Measurements from ENCODE around the gene SCFD2.
"Not testable (repeated sequence)": the region's sequence is repeated elsewhere in the genome, so short reads cannot be mapped to it uniquely, and the experiment has no call there.

Gene SCFD2

DNA sequence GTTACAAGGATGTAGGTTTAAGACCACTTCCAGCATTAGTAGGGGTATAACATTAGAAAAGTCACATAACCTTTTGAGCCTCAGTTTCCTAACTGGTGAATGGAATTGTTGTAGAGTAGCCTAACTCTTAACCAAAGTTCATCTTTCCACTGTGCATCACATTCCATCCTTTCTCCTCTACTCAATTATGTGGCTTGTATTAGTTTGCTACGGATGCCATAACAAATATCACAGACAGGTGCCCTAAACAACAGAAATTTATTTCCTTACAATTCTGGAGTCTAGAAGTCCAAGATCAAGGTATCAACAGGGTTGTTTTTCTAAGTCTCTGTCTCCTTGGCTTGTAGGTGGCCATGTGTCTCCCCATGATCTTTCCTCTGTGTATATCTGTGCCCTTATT, 271.8 kb downstream of the SCFD2 start:
- no peak for DNase-seq

DNA sequence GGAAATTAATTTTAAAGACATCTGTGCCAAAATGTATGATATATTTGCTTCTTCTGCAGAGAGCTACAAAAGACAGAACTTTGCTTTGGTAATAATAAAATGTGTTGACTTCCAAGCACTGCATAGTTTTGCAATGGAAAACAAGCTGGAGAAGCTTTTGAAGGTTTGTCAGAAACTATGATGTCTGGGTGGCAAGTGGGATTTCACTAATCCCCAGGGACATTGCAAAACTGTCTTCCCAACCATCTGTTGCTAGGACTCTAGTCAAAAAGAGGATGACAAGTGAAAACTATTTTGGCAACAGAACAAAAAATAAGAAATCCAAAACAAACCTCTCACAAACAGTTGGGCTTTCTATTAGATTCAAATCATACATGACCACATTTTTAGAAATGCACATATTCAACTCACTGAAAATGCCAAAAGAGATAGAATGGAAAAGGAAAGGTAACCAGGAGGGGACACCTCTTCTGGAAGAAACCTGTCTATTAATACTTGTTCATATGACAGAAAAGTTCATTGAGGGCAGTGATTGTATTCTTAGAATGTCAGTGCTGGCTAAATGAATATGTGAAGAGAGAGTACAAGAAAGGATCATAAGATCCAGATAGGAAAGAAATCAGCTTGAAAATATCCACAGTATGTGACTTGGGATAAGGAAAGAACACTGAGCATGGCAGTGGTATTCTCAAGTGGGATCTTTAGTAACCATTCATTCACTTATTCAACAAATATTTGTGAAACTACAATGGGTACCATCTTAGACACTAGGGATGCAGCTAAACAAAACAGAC, 275.7 kb downstream of the SCFD2 start:
- DNase-seq = no peak

DNA sequence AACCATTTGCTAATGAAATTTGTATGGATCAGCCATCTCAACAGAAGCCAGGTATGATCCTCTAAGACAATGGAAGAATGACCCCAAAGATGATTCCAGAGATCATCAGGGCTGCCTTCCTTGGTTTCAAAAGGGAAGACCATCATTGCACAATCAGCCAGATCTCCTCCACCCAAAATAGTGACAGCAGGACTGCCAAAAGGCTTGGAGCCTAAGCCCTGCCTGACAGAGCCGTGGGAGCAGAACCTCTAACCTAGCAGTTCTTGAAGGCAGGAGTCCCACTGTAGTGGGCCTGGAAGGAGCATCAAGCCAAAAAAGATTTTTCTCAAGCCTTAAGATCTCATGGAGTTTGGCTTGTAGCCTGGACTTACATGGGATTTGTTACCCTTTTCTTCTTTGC, 277.7 kb downstream of the SCFD2 start:
- no peak for DNase-seq

DNA sequence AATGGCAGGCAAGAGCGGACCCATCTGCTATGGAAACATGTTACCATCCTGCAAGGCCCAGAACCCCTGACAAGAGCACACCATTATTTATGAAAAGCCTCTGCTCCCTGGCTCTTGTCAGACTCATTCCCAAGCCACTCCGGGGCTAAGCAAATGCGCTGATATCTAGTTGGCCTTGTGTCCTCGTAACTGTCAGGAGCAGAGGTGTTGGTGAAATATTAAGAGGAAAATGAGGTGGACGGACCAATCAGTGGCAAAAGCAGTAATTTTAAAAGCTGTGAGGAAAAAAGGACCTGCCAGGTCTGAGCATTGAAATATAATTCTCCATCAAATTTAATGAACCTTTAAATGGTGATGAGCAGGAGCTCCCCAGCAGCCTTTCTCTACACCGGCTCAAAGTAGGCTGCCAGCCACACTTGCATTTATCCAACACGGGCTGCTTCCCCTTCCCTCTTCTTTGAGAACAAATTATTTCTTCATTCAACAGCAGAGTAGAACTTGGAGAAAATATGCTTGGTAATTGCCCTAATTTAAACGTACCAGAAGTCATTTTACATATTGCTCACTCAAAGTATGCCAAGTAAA, 289.4 kb downstream of the SCFD2 start:
- no peak for DNase-seq

DNA sequence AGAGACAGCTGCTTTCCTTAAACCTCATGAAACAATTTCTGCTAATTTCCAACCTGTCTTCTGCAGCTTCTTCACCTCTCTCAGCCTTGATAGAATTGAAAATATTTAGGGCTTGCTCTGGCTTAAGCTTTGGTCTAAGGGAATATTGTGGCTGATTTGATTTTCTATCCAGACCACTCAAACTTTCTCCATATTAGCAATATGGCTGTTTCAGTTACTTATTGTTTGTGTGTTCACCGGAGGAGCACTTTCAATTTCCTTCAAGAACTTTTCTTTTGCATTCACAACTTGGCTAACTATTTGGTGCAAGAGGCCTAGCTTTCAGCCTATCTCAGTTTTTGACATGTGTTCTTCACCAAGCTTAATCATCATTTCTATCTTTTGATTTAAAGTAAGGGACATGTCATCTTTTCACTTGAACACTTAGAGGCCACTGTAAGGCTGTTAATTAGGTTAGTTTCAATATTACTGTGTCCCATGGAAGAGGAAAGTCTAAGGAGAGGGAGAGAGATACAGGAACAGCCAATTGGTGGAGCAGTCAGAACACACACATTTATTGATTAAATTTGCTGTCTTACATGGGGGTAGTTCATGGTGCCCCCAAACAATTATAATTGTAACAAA, 290.6 kb downstream of the SCFD2 start:
- DNase-seq = no peak

DNA sequence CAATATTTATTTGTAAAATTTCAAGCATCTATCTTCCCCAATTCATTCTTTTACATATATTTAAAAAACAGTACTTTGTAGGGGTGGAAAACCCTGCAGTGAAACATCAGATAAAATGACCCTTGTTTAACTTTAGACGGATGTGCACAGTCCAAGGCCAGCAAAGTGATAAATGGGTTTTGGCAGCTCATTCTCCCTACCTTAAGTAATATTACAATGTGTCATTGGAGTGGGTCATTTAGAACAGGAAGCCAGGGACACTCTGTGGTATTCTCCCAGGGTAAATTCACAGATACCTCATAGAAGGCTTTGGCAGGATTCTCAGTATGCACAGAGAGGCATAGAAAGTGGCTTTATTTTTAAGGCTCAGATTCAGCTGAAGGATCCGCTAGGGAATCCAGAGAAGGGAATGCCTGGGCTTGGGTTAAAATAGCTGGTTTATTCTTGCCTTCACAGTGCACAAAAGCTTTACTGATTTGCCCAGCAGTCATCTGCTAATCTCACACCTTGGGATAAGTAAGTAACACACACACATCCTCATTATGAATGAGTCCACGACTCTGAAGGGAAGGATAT, 297.0 kb downstream of the SCFD2 start:
- DNase-seq = no peak

DNA sequence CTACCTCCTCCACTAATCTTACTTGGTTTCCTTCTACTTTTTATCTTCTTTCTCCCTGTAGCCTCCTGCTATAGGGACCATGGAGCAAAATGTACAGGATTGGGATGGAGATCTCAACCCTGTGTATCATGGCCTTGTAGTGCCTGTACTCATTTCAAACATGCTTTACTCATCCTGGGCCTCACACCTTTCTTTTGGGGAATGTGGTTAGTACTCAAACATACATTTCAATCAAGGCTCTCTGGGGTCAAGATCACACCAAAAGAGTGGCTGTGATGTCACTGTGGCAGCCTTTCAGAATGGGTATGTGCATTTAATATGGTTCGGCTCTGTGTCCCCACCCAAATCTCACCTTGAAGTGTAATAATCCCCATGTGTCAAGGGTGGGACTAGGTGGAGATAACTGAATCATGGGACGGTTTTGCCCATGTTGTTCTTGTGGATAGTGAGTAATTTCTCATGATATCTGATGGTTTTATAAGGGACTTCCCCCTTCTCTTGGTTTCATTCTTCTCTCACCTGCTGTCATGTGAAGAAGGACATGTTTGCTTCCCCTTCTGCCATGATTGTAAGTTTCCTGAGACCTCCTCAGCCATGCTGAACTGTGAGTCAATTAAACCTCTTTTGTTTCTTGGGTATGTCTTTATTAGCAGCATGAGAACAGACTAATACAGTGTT, 298.6 kb downstream of the SCFD2 start:
- no peak for DNase-seq

DNA sequence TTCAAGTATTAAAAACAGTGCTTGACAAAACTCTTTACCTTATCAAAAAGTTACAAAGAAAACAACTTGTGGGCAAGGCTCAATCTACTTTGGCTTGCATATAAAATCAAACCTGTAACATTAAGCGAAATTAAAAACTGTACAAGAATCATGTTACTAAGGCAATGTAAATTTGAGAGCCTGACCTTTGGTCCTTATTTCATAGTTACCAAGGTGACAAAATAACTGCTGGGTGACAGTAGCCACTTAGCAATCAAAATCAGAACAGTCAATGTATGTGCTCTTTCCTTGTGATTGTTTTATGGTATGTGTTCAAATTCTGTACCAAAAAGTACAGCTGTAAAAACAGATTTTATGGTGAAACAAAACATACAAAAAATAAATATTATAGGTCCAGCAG, 299.7 kb downstream of the SCFD2 start:
- DNase-seq = no peak

DNA sequence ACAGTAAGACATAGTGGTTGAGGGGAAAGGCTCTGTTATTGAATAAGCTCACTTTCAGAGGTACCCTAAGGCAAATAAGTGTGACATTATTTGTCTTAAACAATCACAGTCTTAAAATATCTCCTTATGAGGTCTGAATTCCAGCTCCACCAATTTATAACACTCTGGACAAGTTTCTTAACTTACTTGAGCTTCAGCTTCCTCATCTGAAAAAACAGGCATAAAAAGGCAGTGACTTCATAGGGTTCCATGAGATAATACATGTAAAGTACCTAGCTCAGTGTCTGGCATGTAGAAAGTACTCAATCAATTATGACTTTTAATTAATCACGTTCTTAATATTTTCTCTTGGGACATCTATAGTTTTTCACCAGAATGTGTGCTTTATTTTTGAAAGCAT, 301.3 kb downstream of the SCFD2 start:
- no peak for DNase-seq

DNA sequence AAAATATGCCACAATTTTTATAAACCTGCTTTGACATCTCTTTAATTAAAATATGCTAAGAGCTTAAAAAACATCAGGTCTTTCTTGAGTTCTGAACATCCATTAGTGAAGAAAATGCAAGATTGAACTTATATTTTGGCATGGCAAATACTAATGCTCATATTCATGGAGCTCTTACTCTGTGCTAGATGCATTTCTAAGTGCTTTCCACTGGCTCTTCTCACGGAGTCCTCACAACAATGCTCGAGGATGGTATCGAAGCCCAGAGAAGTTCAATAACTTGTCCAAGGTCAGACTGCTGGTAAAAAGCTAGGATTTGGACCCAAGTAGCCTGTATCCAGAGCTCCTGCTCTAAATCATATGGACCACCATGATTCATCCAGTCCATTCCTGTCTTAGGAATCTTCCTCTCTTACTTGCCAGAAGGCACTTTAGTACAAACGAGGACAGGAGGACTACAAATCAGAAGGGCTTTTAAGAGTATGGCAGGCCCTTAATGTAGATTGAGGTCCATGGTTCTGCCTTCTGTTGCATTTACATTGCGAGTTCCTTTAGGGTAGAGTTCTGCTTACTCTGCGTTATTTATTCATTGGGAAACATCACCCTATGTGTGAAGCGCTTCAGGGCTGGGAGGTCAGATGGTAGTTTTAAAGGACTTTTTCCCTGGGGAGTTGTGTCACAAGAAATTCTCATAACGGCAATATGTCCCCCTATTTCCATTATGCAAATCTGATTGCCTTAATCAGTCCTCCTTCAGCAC, 304.6 kb downstream of the SCFD2 start:
- DNase-seq = no peak

DNA sequence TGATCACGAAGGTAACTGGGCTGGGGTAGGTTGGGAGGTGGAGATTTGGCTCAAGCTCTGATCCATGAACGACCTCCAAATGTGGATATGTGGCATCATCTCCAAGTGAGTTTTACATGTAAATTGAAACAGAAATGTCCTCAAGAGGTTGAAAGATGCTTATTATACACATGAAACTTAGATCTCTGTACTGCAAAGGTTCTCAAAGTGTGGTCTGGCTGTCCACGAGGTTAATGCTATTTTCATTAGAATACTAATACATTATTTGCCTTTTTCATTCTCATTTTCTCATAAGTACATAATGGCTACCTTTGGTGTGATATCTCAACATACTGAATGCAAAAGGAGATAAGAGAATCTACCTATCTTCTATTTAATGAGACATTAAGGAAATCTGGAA, 305.6 kb downstream of the SCFD2 start:
- DNase-seq = no peak

DNA sequence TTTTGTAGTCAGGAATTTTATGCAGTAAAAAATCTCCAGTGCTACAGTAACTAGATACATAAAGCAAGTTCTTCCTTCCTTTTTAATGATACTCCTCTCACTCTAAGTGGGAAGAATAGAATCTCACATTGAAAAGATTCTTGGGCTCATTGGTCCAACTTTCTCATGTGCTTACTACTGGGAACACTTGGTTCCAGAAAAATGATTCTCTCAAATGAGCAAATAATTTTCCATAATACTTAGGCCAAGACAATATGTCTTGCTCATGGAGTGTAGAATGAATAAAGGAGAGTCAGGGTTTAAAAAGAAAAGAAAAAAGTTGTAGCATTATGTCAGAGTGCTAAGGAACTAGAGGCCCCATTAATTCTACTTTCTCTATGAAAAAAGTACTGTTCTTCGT, 306.0 kb downstream of the SCFD2 start:
- DNase-seq = no peak

DNA sequence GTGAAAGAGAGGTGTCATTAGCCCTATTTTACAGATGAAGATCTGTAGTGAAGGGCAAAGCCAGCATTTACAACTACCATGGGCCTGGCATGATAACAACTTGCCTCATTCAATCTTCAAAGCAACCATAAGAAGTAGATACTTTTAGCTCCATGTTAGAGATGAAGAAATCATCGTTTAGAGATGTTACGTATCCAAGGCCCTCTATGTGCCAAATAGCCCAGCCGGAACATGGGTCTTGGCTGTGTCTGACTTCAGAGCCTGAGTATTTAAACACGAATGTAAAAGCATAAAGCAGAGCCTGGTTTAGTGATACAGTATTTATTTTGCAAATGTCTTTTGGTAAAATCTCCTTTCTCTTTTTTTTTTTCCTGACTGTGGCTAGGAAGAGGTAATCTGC, 306.6 kb downstream of the SCFD2 start:
- DNase-seq = no peak

DNA sequence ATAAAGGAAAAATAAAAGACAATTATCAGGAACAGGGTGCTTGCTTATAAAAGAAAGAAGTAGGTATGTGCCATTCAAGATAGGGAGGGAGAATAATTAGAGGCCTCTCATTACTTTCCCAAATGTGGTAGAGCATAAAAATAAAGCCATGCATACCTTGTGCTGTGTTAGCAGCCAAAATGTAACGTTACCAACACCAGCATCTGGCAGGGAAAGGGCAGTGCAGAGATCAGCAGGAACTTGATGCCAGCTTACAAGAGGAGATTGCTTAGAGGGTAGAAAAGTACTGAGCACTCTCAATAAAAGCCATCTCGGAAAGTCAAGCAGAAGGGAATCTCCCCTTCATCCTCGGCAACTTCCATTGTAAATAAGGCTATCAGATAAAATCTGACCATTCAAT, 308.2 kb downstream of the SCFD2 start:
- DNase-seq = no peak

DNA sequence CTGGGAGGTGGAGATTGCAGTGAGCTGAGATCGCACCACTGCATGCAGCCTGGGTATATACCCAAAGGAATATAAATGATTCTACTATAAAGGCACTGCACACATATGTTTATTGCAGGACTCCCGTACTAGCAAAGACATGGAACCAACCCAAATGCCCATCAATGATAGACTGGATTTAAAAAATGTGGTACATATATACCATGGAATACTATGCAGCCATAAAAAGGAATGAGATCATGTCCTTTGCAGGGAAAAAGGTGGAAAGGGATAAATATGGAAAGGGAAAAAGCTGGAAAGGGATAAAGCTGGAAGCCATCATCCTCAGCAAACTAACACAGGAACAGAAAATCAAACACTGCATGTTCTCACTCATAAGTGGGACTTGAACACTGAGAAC, 308.8 kb downstream of the SCFD2 start:
- DNase-seq = not testable (repeated sequence)

DNA sequence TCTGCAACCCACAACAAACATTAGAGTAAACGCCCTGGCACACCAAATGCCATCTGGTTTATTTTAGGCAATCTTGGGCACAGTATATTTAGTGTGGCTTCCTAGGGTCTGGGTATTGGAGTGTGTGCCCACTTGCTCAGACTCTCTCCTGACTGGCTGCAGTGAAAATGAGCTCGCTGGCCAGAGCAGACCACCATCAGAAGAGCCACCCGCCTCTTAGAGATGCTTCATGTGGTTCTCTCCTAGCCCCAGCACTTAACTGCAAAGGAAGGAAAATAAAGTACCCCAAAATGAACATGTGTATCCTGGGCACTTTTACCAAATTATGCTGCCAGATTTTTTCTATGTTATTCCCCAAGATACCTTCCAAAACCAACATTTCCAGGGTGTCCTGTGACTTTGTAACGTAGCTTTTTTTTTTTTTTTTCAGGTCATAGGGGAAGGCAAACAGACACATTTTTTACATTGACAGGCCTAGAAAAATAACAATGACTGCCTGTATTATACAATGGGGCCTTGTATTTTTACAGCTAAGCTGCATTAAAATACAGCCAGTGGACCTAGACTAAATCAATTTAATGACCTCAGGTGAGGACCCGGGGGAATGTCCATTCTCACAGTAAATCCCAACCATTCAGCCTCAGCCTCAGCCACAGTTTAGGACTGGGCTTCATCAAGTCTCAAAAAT, 310.0 kb downstream of the SCFD2 start:
- no peak for DNase-seq

DNA sequence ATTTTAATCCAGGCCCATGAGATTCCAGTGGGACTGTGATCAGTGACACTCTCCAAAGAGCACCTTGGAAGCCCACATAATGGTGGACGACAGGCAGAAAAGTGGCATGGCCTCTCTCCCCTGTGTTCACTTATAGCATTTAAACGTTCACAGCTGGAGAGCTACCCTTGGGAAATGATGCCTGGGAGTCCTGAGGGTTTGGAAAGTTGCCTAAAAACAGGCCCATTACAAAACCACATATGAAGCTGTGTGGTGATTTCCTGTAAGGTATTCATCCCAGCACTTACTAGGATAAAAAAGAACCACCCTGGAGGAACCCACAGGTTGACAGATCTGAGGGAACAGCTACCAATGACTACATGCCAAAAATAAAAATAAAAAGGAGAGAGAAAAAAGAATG, 310.6 kb downstream of the SCFD2 start:
- DNase-seq = no peak

DNA sequence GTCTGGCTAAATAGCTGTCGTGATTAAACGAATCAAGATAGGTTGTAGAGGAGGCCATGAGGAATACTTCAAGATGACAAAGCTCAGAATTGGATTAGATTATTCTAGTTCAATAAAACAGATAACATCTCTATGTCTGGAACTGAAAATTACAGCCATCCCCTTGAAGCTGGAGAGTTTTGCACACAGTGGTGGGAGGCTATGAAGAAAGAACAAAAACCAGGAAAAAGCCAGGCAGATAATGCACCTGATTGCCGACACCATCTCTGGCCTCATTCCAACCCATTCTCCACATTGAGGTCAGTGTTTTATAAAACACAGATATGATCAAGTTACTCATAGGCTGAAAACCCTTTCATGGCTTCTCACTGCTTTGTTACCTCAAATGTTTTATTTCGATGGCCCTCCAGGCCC, 315.5 kb downstream of the SCFD2 start:
- no peak for DNase-seq

DNA sequence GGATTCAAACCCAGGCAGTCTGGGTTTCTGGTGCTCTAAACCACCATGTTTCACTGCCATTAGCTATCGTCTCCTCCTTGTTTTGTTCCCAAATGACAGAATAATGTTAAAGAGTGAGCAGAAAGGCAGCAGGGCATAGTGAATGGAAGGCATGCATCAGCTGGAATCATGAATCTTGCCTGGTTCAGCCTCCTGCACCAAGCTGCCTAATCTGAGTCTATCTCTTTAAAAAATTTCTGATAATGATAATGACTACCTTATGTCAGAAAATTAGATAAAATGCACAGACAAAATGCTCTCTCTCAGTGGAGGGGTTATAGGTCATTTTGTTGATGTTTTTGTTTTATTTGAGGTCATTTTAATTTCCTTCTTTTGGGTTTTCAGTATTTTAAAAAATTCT, 316.3 kb downstream of the SCFD2 start:
- no peak for DNase-seq

DNA sequence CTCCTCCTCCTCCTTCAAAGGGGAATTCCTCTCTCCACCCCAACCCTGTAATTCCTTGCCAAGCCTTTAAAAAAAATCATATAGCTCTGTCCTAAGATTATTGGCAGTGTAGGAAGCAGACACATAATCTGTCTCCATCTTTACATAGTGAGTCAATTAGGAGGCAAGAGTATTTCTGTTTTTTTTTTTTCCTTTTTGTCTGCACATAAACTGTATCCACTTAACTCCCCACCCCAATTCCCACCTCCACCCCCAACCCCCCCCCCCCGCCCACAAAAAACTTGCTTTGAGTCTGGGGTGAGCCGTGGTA, 321.3 kb downstream of the SCFD2 start:
- DNase-seq = no peak

DNA sequence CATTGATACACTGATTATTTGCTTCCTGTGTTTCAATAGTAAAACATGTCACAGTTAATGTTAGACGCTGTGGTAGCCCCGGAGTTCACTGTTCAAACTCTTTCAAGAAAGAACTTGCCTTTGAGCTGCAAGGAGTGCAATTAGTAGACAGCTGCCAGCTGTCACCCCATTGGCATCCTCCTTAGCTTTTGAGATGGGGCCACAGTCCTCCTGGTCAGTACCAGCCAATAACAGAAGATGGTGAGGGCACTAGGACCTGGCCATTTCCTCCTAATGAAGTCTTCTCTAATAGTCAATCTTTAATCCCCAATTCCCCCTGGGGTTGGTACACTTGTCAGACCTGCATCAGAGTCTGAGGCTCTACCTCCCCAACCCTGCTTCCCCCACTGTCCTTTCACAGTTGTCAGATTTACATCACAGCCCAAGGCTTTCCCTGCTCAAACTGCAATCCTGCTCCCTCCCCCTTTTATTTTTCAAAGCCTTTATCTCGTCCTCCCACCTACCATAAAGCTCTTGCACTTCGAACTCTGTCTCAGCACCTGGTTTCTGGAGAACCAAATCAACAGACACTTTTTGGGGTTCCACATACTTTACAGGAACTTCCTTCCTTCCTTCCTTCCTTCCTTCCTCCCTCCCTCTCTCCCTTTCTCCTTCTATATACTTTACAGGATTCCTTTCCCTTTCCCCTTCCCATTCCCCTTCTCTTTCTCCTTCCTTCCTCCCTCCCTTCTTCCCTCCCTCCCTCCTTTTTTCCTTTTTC, 321.8 kb downstream of the SCFD2 start:
- no peak for DNase-seq

DNA sequence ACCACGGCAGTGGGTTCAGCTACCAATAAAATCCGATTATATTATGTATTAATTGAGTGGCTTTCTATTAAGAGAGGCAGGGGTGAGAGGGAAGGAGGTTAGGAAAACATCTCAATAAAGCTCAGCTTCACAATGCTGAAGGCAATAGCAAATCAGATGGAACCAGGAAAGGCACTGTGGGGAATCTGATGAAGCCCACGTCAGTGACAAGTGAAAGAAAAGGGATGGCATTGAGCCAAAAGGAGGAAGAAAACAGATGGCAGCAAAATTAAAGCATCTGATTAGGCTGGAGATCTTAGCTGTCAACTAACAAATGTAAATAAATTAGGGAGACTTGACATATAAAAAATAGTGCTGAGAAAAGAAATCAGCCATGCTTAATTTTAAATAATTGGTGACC, 322.8 kb downstream of the SCFD2 start:
- DNase-seq = no peak
